ENCODE results near the gene RAB11FIP3. TPM values are rescaled to one million over a fixed set of nuclear protein-coding genes. Genes with fewer than 3 reads are reported as not detected.
A peak's percentile ranks its signal among the peaks of the same experiment; 100 is the strongest.

The RAB11FIP3 gene
- total RNA-seq, 1 experiment from 2014 or later, result 33.7 TPM

- Mint-ChIP-seq H3K27me3 (ENCODE audit: unreplicated experiment) (no peaks in the 10 kb centered on the region), H3K4me1 (ENCODE audit: low read depth, unreplicated experiment) (peaks cover 39% of the 10 kb centered on the region), H3K9me3 (ENCODE audit: low read depth, unreplicated experiment) (no peaks in the 10 kb centered on the region), H3K27ac (ENCODE audit: unreplicated experiment) (peak overlapping the region; percentile 85), H3K4me3 (ENCODE audit: low read depth, unreplicated experiment) (peak overlapping the region; percentile 92), H3K36me3 (ENCODE audit: insufficient read depth, unreplicated experiment) (peaks cover 67% of the 10 kb centered on the region)
- intact Hi-C loops (cut with micrococcal nuclease; ENCODE audit: unreplicated experiment), result loop anchor here (10.0 kb wide), 1 partner anchor 106 kb away; the partner anchor contains the start of genes METTL26 and WFIKKN1
- DNase-seq, result no peak
- TF ChIP-seq, protein P1, sequence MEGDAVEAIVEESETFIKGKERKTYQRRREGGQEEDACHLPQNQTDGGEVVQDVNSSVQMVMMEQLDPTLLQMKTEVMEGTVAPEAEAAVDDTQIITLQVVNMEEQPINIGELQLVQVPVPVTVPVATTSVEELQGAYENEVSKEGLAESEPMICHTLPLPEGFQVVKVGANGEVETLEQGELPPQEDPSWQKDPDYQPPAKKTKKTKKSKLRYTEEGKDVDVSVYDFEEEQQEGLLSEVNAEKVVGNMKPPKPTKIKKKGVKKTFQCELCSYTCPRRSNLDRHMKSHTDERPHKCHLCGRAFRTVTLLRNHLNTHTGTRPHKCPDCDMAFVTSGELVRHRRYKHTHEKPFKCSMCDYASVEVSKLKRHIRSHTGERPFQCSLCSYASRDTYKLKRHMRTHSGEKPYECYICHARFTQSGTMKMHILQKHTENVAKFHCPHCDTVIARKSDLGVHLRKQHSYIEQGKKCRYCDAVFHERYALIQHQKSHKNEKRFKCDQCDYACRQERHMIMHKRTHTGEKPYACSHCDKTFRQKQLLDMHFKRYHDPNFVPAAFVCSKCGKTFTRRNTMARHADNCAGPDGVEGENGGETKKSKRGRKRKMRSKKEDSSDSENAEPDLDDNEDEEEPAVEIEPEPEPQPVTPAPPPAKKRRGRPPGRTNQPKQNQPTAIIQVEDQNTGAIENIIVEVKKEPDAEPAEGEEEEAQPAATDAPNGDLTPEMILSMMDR (IDR thresholded peaks at IDR 0.05; ENCODE audit: unreplicated experiment), result no peak
- TSS peak; percentile 53 for BruUV-seq (replicated peaks)
- CTCF ChIA-PET, result no interaction called here
Observed at GRCh38 chr16:529012-529575, 103.6 kb downstream of the RAB11FIP3 start.

- Mint-ChIP-seq H3K27ac (ENCODE audit: unreplicated experiment) (no peak overlapping the region), H3K36me3 (ENCODE audit: insufficient read depth, unreplicated experiment) (peaks cover 70% of the 10 kb centered on the region), H3K9me3 (ENCODE audit: low read depth, unreplicated experiment) (no peaks in the 10 kb centered on the region), H3K4me1 (ENCODE audit: low read depth, unreplicated experiment) (peaks cover 36% of the 10 kb centered on the region), H3K27me3 (ENCODE audit: unreplicated experiment) (no peaks in the 10 kb centered on the region), H3K4me3 (ENCODE audit: low read depth, unreplicated experiment) (peak overlapping the region; percentile 92)
- no peak for DNase-seq
- intact Hi-C loops (cut with micrococcal nuclease; ENCODE audit: unreplicated experiment), result no loop called here
- CTCF ChIA-PET, result interaction anchor here (0.6 kb wide), 2 partner anchors 168 to 279 kb away, joined by 4 read pairs; no protein-coding TSS in a partner anchor
- no TSS peak for BruUV-seq (replicated peaks)
- TF ChIP-seq, protein P1 (IDR thresholded peaks at IDR 0.05; ENCODE audit: unreplicated experiment), result no peak
Observed at GRCh38 chr16:530111-530817, 104.8 kb downstream of the RAB11FIP3 start.

GRCh38 chr16:531494-532125 is 106.2 kb downstream of the RAB11FIP3 start:
- Mint-ChIP-seq H3K4me1 (ENCODE audit: low read depth, unreplicated experiment) (peaks cover 28% of the 10 kb centered on the region), H3K9me3 (ENCODE audit: low read depth, unreplicated experiment) (no peaks in the 10 kb centered on the region), H3K27me3 (ENCODE audit: unreplicated experiment) (no peaks in the 10 kb centered on the region), H3K36me3 (ENCODE audit: insufficient read depth, unreplicated experiment) (peaks cover 67% of the 10 kb centered on the region), H3K27ac (ENCODE audit: unreplicated experiment) (no peak overlapping the region), H3K4me3 (ENCODE audit: low read depth, unreplicated experiment) (no peak overlapping the region)
- intact Hi-C loops (cut with micrococcal nuclease; ENCODE audit: unreplicated experiment), result no loop called here
- no TSS peak for BruUV-seq (replicated peaks)
- TF ChIP-seq, protein P1 (IDR thresholded peaks at IDR 0.05; ENCODE audit: unreplicated experiment), result no peak
- CTCF ChIA-PET, result no interaction called here
- DNase-seq, result no peak

DNA sequence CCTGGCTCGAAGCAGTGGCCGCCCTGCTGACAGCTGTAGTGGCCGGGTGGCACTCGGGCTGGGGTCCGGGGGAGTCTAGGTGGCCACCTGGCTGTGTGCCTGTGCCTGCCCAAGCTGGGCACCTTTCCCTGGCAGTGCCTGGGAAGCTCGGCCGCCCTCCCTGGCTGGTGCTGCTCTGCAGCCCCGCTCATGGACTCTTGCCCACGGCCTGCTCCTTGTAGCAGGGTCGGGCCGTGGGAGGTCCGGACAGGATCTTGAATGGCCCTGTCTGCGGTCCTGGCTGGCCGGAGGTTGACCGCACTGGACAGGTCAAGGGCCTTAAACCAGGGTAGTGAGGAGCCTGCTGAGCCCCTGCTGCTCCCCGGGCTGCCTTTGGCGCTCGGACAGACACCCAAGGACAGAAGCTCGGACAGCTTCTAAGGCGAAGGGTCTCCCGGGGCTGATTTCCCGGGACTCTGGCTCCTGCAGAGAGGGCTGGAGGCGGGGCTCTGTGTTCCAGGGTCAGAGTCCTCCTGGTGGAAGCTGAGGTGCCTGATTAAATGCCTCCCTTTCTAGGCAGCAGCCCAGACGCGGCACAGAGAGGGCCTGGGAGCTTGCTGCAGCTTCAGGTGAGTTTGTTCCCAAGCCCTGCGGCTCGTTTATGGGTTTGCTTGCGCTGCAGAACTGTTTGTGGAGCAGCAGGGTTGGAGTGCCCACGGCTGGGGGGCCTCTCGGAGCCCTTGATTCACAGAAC is 108.1 kb downstream of the RAB11FIP3 start:
- intact Hi-C loops (cut with micrococcal nuclease; ENCODE audit: unreplicated experiment), result no loop called here
- CTCF ChIA-PET, result interaction anchor here (0.6 to 1.2 kb wide), 5 partner anchors 14 to 171 kb away, joined by 3 to 8 read pairs (median 3); no protein-coding TSS in a partner anchor
- DNase-seq, result peak; percentile 69
- Mint-ChIP-seq H3K36me3 (ENCODE audit: insufficient read depth, unreplicated experiment) (peaks cover 70% of the 10 kb centered on the region), H3K9me3 (ENCODE audit: low read depth, unreplicated experiment) (no peaks in the 10 kb centered on the region), H3K4me1 (ENCODE audit: low read depth, unreplicated experiment) (peaks cover 28% of the 10 kb centered on the region), H3K27ac (ENCODE audit: unreplicated experiment) (no peak overlapping the region), H3K4me3 (ENCODE audit: low read depth, unreplicated experiment) (peak overlapping the region; percentile 59), H3K27me3 (ENCODE audit: unreplicated experiment) (no peaks in the 10 kb centered on the region)
- TF ChIP-seq, protein P1 (IDR thresholded peaks at IDR 0.05; ENCODE audit: unreplicated experiment), result no peak
- BruUV-seq (replicated peaks), result no TSS peak

All from Calu3 (cell line).